HG03520 (cell line): Measurements from ENCODE around the gene NSUN6.
A peak's percentile ranks its signal among the peaks of the same experiment; 100 is the strongest.

Experiments
- ATAC-seq: cut with Tn5 transposase; IDR thresholded peaks from one replicate; pipeline ENCODE4 v1.9.1; 2021; ENCODE audit warnings: mild to moderate bottlenecking, moderate library complexity; ENCODE audit not compliant: unreplicated experiment

NSUN6 gene, protein sequence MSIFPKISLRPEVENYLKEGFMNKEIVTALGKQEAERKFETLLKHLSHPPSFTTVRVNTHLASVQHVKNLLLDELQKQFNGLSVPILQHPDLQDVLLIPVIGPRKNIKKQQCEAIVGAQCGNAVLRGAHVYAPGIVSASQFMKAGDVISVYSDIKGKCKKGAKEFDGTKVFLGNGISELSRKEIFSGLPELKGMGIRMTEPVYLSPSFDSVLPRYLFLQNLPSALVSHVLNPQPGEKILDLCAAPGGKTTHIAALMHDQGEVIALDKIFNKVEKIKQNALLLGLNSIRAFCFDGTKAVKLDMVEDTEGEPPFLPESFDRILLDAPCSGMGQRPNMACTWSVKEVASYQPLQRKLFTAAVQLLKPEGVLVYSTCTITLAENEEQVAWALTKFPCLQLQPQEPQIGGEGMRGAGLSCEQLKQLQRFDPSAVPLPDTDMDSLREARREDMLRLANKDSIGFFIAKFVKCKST

DNA sequence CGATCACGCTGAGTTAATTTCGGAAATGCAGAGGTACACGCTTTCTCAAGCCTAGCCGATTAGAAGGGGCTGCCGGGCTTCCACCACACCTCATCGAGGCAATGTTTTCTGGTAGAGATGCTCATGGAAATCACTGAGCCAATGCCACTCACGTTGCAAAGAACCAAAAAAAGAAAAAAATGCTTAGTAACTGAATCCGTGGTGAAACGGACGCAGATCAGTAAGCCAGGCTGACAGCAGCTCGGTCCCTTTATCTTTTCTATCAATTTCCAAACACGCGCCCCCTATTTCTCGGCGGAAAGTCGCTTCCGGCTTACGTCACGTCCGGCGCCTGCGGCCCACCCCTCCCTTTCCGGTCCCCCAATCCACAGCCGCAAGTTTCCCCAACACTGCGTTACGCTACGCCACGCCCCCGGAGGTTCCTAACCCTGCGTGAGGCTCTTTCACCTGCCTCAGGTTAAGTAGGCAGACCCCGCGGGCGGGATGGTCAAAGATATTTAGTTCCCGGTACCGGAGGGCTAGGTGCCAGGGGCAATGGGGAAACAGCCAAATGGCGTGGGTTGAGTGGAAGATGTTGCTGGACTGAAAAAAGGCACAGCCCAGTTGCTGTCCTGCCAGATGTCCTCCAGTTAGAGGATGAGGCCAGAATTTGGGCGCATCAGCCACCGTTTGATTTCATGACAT is at the start of gene NSUN6:
Gene NSUN6 (minus strand): TSS at position 264 of the 684 bp plus-strand sequence. CDS start 384 bp downstream, outside the sequence.
- peak; percentile 97 for ATAC-seq

DNA sequence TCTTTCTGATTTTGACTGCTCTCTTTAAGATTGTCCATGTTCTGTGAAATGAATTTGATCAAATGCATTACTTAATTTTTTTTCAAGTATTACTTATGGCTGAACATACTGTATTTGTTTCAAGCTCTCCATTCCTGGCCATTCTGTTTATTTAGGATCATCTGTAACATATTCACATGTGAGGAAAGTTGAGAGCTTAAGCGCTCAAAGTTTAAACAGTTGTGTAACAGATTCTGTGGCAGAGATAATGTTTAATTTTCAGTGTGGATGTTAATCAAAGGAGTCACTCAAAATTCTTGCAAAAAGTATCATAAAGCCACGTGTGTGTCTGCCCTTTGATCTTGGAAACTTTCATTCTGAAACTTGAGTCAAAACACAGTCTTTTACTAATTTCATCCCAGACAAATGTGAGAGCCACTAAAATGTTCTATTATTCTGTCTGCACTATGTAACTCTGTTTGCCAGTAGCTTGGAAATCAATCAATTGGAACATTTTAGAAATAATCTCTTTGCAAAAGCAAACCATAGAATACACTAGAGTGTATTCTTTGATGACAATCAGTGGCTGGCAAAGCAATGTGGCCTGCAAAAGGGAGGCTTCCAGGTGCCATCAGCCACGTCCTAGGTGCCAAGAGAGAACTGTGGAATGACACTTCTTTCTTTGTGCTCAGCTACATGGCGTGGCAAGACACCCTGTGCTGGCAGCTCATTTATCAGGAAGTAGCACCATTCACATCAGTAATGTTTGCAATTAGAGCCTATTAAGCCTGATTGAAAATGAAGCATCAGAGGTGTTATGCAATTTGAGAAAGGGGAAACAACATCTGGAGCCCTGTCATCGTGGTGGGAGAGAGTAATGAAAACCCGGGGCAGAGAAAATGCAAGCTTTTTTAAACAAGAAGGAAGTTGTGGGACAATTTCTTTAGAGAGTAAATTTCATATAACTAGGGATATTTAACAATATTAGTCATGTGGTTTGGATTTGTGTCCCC is 48.8 kb upstream of the NSUN6 start:
- ATAC-seq, result no peak

DNA sequence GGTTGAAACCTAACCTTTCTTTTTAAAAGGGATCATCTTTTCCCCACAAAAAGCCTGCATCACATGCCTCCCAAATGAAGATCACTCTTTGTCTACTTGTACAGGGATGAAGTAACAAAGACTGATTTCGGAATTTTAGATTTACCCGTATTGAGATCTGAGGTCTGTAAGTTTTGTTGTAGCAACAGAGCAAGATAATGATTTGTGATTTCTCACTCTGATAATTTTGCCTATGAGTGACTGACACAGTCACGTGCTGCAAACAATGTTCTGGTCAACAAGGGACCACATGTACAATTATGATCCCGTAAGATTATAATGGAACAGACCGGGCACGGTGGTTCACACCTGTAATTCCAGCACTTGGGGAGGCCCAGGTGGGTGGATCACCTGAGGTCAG is 39.2 kb upstream of the NSUN6 start:
- ATAC-seq, result no peak

DNA sequence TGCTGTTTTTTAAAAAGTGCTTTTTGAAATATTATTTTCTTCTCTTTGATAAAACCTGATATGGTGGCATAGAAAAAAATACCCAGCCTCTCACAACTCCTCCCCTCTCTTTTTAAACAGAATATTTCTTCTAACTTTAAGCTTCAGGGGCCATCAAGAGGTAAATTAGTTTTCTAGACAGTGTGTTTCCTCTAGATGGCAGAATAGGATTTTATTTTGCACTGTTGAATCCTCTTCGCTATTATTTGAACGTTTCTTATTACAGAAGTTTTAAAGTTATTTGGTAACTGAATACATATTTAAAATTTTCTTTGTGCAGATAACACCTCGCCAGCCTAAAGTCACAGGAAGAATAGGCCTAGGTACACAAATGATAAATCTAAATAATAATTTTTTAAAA is 38.1 kb upstream of the NSUN6 start:
- no peak for ATAC-seq

DNA sequence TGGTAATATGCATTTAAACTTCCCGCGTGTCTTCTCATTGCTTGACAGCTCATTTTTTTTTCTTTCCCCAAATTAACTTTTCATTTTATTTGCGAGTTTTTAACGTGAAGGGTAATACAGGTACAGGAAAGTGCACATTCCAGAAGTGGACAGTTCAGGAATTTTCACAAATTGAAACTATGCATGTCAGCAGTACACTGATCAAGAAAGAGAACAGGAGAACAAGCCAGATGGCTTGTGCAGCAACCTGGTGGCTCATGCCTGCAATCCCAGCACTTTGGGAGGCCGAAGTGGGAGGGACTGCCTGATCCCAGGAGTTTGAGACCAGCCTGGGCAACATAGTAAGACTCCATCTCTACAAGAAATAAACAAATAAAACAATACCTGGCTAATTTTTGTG is 36.3 kb upstream of the NSUN6 start:
- no peak for ATAC-seq

DNA sequence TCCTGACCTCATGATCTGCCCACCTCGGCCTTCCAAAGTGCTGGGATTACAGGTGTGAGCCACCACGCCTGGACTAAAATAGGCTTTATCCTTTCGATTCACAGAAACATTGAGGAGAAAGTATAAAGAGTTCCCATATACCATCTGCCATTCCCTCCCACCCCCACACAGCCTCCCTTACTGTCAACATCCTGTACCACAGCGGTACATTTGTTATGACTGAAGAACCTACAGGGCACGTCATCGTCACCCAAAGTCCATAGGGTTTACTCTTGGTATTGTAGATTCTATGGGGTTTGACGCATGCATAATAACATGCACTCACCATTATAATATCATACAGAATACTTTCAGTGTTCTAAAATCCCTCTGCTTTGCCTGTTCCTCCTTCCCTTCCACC is 35.8 kb upstream of the NSUN6 start:
- ATAC-seq, result no peak

DNA sequence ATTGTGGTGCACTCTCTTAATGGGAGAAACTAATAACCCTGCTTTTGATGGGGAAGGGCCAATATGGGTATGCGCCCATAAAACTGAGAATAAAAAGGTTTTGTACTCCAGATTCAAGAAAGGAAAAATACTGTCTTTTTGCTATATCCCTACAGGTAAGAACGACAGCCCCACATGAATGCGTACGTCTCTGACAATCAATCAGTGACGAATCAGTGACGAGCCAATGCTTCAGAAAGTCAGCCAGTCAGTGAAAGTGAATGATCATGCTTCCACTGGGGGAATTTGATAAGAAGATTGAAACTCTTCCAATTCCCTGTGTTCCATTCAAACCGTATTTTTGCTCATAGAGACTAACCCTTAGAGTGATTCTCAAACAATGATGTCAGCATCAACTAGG is 34.2 kb upstream of the NSUN6 start:
- ATAC-seq, result no peak

DNA sequence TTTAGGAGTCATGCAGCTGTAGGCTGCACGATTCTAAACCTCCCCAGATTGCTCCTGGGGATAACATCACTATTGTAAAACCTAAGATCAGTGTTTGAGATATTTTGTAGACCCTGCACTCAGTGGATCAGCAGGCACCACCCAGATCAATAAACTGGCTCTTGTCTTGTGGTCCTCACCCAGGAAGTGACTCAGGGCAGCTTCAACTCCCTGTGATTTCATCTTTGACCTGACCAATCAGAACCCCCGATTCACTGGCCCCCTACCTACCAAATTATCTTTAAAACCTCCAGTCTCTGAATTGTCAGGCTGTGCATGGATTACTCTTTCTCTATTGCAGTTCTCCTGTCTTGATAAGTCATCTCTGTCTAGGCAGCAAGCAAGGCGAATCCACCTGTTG is 33.6 kb upstream of the NSUN6 start:
- ATAC-seq, result no peak

DNA sequence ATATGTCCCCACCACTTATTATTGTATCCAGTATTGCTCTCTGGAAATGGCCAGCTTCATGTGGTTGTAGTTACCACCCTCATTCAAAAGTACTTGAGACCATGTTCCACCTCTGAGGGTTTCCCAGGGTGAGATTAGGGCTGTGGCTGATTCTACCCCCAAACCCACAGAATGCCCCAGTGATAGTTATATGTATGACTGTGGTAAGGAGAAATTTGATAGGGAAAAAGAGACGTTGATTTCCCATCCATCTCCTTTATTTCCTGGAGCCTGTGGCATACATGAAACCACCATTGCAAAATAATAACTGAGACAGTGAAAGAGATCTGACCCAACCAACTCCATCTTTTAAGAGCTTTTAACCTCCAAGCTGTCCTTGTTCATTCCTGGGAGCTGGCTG is 33.0 kb upstream of the NSUN6 start:
- ATAC-seq, result no peak

DNA sequence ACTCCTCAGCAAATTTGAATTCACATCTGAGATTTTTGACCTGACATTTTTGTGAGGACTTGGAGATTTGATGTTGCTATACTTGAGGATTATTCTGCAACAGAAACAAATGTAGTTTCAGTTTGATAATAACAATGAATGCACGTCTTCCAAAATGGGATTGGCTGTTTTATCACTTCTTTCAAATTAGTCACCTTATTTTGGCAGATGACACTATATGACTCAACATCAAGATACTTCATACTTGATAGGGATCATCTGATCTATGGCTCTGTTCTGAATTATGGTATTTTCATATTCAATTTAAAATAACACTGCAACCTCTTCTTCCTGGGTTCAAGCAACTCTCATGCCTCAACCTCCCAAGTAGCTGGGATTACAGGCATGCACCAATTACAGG is 32.0 kb upstream of the NSUN6 start:
- ATAC-seq, result no peak

DNA sequence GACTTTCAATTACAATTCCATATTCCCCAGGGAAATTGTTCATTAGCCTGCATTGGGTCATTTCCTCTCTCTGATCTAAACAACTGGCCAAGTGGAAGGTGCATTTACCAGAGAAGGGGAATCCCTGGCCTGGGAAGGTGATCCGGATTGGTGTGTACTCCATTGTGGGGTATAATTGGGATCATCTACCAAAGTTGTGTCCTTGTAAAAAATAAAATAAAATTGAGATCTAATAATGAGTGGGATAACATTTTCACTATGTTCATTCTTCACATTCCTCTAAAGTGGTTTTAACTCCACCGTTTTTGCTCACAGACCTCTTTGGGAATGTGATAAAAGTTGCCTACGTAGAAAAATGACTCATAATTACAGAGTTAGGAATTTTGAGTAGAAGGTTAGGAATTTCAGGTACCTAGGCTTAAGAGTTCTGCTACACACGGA is 30.6 kb upstream of the NSUN6 start:
- no peak for ATAC-seq

DNA sequence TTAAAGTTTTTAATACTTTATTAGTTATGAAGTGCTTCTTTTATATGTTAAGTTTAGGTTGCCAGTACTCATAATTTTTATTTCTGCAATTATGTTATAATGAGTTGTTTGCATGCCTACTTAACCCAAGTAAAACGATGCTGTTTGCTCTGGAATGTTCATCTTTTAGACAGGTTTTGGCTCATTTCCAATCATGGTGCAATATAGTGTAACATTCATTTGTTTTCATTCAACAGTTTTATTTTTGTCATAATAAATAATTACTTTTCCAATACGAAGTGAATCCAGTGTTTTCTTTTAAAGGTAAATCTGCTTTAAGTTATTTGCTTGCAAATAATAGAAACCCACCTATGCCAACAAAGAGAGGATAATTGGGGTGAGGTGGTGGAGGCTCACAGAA is 30.0 kb upstream of the NSUN6 start:
- ATAC-seq, result no peak

DNA sequence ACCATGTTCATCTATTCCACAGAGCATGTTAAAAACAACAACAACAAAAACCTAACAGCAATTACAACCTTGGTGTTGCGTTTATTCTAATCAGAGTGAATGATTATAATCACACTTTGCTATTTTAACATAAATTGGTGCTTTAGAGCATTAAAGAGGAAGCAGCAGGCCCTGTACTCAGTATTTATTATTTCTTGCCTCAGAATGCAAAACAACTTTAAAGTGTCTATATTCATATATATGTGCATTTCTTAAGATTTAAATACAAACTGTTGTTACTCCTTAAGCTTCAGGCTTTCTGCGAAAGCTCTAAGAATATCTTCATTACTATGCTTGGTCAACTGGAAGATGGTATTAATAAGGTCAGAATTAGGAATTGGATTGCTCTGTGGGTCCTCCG is 29.4 kb upstream of the NSUN6 start:
- ATAC-seq, result no peak

DNA sequence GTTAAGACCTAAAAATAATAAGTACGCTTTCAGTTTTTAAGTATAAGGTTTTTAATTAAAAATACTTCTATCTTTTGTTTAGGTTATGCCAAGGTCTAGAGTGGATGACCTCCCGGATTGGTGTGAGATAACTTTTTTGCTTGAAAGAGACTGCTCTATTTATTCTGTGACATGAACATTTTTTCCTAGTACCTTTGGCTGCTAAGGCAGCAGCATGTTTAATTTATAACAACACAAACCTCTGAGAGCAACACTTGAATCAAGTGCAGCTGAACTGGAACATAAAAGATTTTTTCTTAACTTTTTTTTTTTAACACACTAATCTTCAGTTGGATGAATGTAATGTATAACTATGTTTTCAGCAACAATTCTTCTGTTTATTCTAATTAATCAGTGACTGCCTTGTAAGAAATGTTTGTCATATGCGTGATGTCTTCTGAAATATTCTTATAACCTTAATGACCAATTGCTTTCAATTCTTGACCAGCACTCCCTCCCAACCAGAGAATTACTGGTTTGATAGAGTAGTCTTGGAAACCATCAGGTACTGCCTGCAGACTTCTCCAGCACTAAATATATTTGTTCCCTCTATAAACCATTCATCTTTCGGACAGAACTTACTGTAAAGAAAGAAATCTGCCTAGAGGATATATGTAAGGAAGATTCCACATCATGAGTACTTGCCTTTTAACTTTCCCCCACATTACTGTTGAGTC is 23.9 kb upstream of the NSUN6 start:
- no peak for ATAC-seq

DNA sequence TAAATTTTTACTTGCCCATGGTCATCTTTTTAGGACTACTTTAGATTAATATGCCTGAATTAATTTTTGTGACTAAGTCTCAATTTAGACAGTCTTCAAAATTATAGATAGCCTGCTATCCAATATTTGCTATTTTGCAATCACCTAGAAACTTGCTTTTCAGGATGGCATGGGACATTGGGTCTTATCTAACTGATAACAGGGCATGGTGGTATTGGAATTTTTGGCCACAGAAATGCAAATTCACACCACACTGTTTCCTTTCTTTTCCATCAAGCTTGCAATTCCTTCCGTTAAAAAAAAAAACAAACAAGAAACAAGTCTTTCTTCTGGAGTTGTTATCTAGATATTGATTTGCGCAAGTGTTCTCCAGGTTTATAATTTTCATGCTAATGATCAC is 16.6 kb upstream of the NSUN6 start:
- no peak for ATAC-seq

DNA sequence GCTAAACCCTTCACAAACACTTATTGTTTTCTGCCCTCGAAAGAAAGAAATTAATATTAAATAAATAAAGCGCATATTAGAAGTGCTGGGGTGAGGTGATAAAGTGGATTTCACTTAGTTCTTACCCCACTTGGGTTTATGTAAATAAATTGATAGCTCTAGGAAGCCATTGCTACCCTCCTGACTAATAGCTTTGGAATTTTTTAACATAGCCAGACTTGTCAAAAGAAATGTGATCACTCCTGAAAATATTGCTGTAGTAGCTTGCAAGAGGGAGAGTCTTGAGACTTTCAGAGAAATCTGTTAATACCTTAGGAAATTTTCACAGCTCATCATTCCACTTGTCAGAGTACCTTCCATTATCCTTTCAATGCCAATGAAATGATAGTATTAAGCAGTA is 15.4 kb upstream of the NSUN6 start:
- ATAC-seq, result no peak

DNA sequence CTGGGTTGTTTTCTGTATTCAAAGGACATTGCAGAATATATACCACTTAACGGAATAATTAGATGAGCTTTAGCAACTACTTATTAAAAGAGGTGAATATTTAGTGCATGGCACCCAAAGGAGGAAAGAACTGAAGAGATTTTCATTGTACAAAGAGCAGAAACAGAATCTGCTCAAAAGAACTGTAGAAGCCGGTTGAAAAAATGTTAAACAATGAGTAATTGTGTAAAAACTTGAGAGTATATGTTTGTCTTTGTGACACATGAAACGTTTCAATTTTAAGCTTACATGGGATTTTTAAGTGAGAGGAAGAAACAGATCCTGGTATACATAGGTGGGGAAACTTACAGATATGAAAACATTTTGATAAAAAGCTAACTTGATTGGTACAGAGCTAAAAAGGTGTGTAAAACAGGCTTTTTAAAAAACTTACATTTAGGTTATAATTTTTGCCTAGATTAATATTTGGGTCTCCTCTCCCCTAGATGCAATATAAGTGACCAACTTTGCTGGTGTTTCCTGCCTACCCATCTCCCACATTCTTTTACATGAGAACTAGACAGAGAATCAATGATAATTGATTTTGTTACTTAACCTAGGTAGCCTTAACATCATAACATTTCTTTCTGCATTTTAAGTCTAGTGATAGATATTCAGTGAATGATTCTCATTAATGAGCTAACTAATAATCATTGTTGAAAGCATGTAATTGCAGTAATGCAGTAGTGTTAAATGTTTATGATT is 14.6 kb upstream of the NSUN6 start:
- ATAC-seq, result no peak

DNA sequence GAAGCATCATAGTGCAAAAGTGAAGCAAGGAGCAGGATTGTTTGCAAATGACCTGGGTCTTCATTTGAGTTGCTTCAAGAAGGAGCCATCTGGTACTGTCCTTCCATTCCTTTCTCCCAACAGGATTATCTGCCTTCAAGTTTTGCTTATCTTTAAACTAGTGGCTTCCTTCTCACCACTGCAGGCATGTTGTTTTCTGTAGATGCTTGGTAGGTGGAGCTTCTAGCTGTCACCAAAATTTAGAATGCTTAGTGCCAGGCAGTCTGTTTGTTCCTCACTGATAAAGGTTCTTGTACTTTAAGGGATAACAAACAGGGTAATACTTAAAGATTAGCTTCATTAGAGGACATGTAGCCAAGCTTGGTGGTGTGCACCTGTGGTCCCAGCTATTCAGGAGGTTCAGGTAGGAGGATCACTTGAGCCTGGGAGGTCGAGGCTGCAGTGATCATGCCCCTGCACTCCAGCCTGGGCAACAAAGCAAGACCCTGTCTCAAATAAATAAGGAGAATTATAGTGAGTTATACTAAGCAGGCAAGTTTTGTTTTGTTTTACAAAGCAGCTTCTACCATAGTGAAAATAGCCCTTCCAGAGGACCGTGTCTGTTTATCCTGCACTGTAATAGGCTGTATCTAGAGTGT is 13.6 kb upstream of the NSUN6 start:
- no peak for ATAC-seq

DNA sequence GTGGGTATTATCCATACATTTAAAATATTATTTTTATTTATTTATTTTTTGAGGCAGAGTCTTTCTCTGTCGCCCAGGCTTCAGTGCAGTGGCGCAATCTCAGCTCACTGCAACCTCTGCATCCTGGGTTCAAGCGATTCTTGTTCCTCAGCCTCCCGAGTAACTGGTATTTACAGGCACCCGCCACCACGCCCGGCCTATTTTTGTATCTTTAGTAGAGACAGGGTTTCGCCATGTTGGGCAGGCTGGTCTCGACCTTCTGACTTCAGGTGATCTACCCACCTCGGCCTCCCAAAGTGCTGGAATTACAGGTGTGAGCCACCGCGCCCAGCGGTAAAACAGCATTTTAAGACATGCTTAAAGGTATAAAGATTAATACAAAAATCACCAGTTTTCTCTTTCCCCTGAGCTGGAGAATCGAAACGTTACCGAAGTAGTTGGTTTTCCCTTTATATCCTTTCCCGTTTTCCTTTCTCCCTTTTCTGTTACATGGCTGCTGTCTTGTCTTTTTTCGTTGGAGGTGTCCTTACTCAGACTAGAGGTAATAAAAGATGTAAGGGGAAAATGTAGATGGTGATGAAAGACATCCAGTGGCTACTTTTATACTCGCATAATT is 9.5 kb upstream of the NSUN6 start:
- ATAC-seq, result no peak
